ENCODE measurements around the gene SSR4. TPM values are rescaled to one million over a fixed set of nuclear protein-coding genes. Genes with fewer than 3 reads are reported as not detected.

SSR4 gene
- total and polyA plus RNA-seq, 2 of the 13 experiments (the other 11 are each of a cell fraction or from before 2014, with no cell fraction given): 214 to 288 TPM

DNA sequence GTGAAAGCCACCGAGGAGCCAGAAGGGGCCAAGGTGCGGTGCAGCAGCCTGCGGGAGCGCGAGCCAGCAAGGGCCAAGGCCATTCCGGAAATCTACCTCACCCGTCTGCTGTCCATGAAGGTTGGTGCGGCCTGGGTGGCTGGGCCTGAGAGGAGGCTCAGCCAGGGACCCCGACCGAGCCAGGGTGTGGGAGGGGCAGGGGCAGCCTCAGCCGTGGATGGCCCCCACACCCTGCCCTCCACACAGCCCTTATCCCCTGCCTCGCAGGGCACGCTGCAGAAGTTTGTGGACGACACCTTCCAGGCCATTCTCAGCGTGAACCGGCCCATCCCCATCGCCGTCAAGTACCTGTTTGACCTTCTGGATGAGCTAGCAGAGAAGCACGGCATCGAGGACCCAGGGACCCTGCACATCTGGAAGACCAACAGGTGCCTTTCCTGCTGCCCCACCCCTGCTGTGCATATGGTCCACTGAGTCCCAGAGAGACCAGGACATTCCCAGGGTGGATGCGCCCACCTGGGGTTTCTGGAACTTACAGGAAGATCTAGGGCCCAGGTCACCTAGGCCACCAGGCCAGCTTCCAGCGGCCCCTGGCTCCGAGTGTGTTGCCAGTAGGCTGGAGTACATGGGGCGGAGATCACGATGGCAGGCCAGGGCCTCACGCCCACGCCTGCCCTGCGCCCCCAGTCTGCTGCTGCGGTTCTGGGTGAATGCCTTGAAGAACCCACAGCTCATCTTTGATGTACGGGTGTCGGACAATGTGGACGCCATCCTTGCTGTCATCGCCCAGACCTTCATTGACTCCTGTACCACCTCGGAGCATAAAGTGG lies 17.0 kb upstream of the SSR4 start:
- Histone ChIP-seq H4K20me1 (ENCODE audit: insufficient read depth, low read length) (no peaks in the 10 kb centered on the region), H3K4me1 (ENCODE audit: insufficient read depth, low read length) (no peaks in the 10 kb centered on the region), H3K4me2 (ENCODE audit: low read depth, low read length) (no peak overlapping the region), H3K27ac (ENCODE audit: extremely low read length, insufficient read depth, low read length) (no peak overlapping the region), H3K36me3 (replicated peaks in 1 of 2; ENCODE audit: control insufficient read depth in 1 of 2, insufficient read depth in 2 of 2, low read length in 2 of 2) (no peaks in the 10 kb centered on the region), H2AFZ (ENCODE audit: low read length) (no peak overlapping the region), H3K79me2 (ENCODE audit: insufficient read depth, low read length) (no peaks in the 10 kb centered on the region), H3K4me3 (replicated peaks in 1 of 3; ENCODE audit: insufficient read depth in 1 of 3, low read depth in 2 of 3, low read length in 3 of 3) (no peak overlapping the region), H3K9me3 (ENCODE audit: low read length) (no peaks in the 10 kb centered on the region), H3K9ac (ENCODE audit: insufficient read depth, low read depth, low read length) (no peak overlapping the region), H3K27me3 (ENCODE audit: control insufficient read depth in 1 of 2, insufficient read depth in 2 of 2, low read length in 2 of 2) (no peaks in the 10 kb centered on the region)
- TF ChIP-seq LCORL (IDR thresholded peaks at IDR 0.05): no peak
- no peak for TF ChIP-seq LCORL (CRISPR knock-in tag; IDR thresholded peaks at IDR 0.05)
- TF ChIP-seq, protein P1, sequence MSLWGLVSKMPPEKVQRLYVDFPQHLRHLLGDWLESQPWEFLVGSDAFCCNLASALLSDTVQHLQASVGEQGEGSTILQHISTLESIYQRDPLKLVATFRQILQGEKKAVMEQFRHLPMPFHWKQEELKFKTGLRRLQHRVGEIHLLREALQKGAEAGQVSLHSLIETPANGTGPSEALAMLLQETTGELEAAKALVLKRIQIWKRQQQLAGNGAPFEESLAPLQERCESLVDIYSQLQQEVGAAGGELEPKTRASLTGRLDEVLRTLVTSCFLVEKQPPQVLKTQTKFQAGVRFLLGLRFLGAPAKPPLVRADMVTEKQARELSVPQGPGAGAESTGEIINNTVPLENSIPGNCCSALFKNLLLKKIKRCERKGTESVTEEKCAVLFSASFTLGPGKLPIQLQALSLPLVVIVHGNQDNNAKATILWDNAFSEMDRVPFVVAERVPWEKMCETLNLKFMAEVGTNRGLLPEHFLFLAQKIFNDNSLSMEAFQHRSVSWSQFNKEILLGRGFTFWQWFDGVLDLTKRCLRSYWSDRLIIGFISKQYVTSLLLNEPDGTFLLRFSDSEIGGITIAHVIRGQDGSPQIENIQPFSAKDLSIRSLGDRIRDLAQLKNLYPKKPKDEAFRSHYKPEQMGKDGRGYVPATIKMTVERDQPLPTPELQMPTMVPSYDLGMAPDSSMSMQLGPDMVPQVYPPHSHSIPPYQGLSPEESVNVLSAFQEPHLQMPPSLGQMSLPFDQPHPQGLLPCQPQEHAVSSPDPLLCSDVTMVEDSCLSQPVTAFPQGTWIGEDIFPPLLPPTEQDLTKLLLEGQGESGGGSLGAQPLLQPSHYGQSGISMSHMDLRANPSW (CRISPR knock-in tag; IDR thresholded peaks at IDR 0.05; ENCODE audit: borderline replicate concordance): no peak
- TF ChIP-seq, protein P2, sequence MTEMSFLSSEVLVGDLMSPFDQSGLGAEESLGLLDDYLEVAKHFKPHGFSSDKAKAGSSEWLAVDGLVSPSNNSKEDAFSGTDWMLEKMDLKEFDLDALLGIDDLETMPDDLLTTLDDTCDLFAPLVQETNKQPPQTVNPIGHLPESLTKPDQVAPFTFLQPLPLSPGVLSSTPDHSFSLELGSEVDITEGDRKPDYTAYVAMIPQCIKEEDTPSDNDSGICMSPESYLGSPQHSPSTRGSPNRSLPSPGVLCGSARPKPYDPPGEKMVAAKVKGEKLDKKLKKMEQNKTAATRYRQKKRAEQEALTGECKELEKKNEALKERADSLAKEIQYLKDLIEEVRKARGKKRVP (CRISPR knock-in tag; IDR thresholded peaks at IDR 0.05): no peak
- no peak for TF ChIP-seq ZNF878 (CRISPR knock-in tag; IDR thresholded peaks at IDR 0.05)
- TF ChIP-seq ZNF225 (CRISPR knock-in tag; IDR thresholded peaks at IDR 0.05): no peak
- TF ChIP-seq ZNF234 (CRISPR knock-in tag; conservative IDR thresholded peaks at IDR 0.05): no peak
- no peak for TF ChIP-seq ZNF224 (CRISPR knock-in tag; IDR thresholded peaks at IDR 0.05)
- TF ChIP-seq, protein P3, sequence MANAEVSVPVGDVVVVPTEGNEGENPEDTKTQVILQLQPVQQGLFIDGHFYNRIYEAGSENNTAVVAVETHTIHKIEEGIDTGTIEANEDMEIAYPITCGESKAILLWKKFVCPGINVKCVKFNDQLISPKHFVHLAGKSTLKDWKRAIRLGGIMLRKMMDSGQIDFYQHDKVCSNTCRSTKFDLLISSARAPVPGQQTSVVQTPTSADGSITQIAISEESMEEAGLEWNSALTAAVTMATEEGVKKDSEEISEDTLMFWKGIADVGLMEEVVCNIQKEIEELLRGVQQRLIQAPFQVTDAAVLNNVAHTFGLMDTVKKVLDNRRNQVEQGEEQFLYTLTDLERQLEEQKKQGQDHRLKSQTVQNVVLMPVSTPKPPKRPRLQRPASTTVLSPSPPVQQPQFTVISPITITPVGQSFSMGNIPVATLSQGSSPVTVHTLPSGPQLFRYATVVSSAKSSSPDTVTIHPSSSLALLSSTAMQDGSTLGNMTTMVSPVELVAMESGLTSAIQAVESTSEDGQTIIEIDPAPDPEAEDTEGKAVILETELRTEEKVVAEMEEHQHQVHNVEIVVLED (CRISPR knock-in tag; IDR thresholded peaks at IDR 0.05; ENCODE audit: borderline replicate concordance): no peak
- TF ChIP-seq ZNF569 (CRISPR knock-in tag; IDR thresholded peaks at IDR 0.05; ENCODE audit: borderline replicate concordance): no peak
- TF ChIP-seq FOXA1 (IDR thresholded peaks at IDR 0.05): no peak
- no peak for TF ChIP-seq FOXA1 (CRISPR knock-in tag; IDR thresholded peaks at IDR 0.05)
- TF ChIP-seq HOXA7 (CRISPR knock-in tag; IDR thresholded peaks at IDR 0.05): no peak
- no peak for TF ChIP-seq TSC22D2 (CRISPR knock-in tag; IDR thresholded peaks at IDR 0.05; ENCODE audit: borderline replicate concordance)
- TF ChIP-seq, protein P4, sequence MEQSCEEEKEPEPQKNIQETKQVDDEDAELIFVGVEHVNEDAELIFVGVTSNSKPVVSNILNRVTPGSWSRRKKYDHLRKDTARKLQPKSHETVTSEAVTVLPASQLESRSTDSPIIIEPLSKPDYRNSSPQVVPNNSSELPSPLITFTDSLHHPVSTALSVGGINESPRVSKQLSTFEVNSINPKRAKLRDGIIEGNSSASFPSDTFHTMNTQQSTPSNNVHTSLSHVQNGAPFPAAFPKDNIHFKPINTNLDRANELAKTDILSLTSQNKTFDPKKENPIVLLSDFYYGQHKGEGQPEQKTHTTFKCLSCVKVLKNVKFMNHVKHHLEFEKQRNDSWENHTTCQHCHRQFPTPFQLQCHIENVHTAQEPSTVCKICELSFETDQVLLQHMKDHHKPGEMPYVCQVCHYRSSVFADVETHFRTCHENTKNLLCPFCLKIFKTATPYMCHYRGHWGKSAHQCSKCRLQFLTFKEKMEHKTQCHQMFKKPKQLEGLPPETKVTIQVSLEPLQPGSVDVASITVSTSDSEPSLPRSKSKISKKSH (CRISPR knock-in tag; IDR thresholded peaks at IDR 0.05; ENCODE audit: borderline replicate concordance): no peak
- no TSS peak for BruUV-seq (replicated peaks)
- intact Hi-C loops (cut with micrococcal nuclease; ENCODE audit: unreplicated experiment) (no loop called here), in situ Hi-C loops (cut with HindIII; ENCODE audit: extremely low pct_ligation_motif_present, low pct_unique_long_range_greater_than_20kb) (no loop called here)
- ATAC-seq: no peak
- ChIA-PET CTCF (ENCODE audit: low intra/inter-chr PET ratio, low total read pairs) (no interaction called here), POLR2A (no interaction called here)
- FAIRE-seq: no peak
- no peak for DNase-seq (ENCODE audit: low spot score)
- 97% methylated on average over 5 of the region's 34 CpGs for WGBS (ENCODE audit: low lambda C conversion rate)
